LNCAP (cell line): ENCODE measurements around the gene MFAP4.

Experiments
- CTCF ChIP-seq: fragments of 450-650 bp; IDR thresholded peaks from 2 replicates; pipeline ENCODE4 v1.5.1; 2017; ENCODE audit warnings: mild to moderate bottlenecking

Gene MFAP4

GRCh38 chr17:19359151-19359550, 27.8 kb downstream of the MFAP4 start:
- TF ChIP-seq CTCF, result no peak

GRCh38 chr17:19357761-19358160, 29.2 kb downstream of the MFAP4 start:
- TF ChIP-seq CTCF, result no peak

- TF ChIP-seq CTCF, result no peak
These were observed 29.6 kb downstream of the MFAP4 start for GRCh38 chr17:19357351-19357750.

GRCh38 chr17:19354748-19355147, 32.2 kb downstream of the MFAP4 start:
- TF ChIP-seq CTCF, result no peak

- no peak for TF ChIP-seq CTCF
These were observed 38.2 kb downstream of the MFAP4 start for GRCh38 chr17:19348806-19349205.

GRCh38 chr17:19348081-19348650, 38.8 kb downstream of the MFAP4 start:
- TF ChIP-seq CTCF, result no peak

GRCh38 chr17:19347323-19348080, 39.5 kb downstream of the MFAP4 start:
- no peak for TF ChIP-seq CTCF
